Esophagus muscularis mucosa (tissue), 4 donors: Measurements from ENCODE around the gene PCDHGB5. TPM values are rescaled to one million over a fixed set of nuclear protein-coding genes. Genes with fewer than 3 reads are reported as not detected.
"Not testable (repeated sequence)": the region's sequence is repeated elsewhere in the genome, so short reads cannot be mapped to it uniquely, and the experiment has no call there.

Experiments used
- DNase-seq: peaks from one replicate; pipeline ENCODE4 v3.0.0-alpha.2; 2017; ENCODE audit errors: extremely low spot score
- H3K27ac ChIP-seq, 4 donors: fragments of 200-600 bp; sonication (generic); replicated peaks in 1 of 4; 1 replicate in 3 of 4; 2 replicates in 1 of 4; pipeline ENCODE4 v1.5.1; 2016 to 2019; ENCODE audit warnings: mild to moderate bottlenecking in 1 of 4
- H3K27me3 ChIP-seq, 4 donors: fragments of 200-600 bp; sonication (generic); one replicate each; pipeline versions ENCODE4 v1.5.1 to v1.6.0; 2016 to 2019
- H3K36me3 ChIP-seq, 4 donors: fragments of 200-600 bp; sonication (generic); one replicate each; pipeline ENCODE4 v1.5.1; 2016 to 2019
- H3K4me1 ChIP-seq, 4 donors: fragments of 200-600 bp; sonication (generic); one replicate each; pipeline ENCODE4 v1.5.1; 2016 to 2019
- H3K4me3 ChIP-seq, 4 donors: fragments of 200-600 bp; sonication (generic); 1 replicate in 2 of 4; 2 replicates in 2 of 4; pipeline ENCODE4 v1.5.1; 2016 to 2019; ENCODE audit warnings: mild to moderate bottlenecking in 4 of 4, moderate library complexity in 1 of 4
- H3K9me3 ChIP-seq, 4 donors: fragments of 200-600 bp; sonication (generic); 1 replicate in 3 of 4; 2 replicates in 1 of 4; pipeline ENCODE4 v1.5.1; 2016 to 2019
- CTCF ChIP-seq, 3 experiments: fragments of 200-600 bp in 2 of 3; fragments of 450-650 bp in 1 of 3; sonication (generic) in 2 of 3; IDR thresholded peaks; one replicate each; pipeline ENCODE4 v1.5.1; 2017 to 2019; ENCODE audit warnings: antibody characterized with exemption in 3 of 3, mild to moderate bottlenecking in 2 of 3, moderate library complexity in 1 of 3
- EP300 ChIP-seq: sonication (generic); formaldehyde crosslinking; IDR thresholded peaks from one replicate; pipeline ENCODE4 v1.6.1; 2017; ENCODE audit warnings: antibody characterized with exemption
- POLR2A ChIP-seq: fragments of 450-650 bp; IDR thresholded peaks from one replicate; pipeline ENCODE4 v1.6.1; 2017; ENCODE audit warnings: antibody characterized with exemption, moderate library complexity, mild to moderate bottlenecking, low read depth
- POLR2AphosphoS5 ChIP-seq, 2 donors: sonication (generic); formaldehyde crosslinking; IDR thresholded peaks; one replicate each; pipeline ENCODE4 v1.6.1; 2017; ENCODE audit warnings: antibody characterized with exemption in 2 of 2
- WGBS: methylation state at CpG from one replicate; pipeline ENCODE4 v1.1.5; 2018; 5-methylcytosine and 5-hydroxymethylcytosine counted together
- intact Hi-C: fragments of 100-400 bp; cut with DNase I; formaldehyde crosslinking; loops from one replicate; pipeline ENCODE4 v1.15.1; 2023
- total RNA-seq, 4 donors: library from RNA; depleted of rRNA; stranded (reverse); fragments of >200 nt; gene quantifications; one replicate each; pipeline versions ENCODE4 v1.1.0 to v1.2.1, GENCODE V29; 2016

PCDHGB5 gene
- total RNA-seq, 4 donors from 2014 or later: 4.8 to 10.0 (median 7.8) TPM

GRCh38 chr5:141388661-141389060, 9.1 kb upstream of the PCDHGB5 start:
- H3K4me3 ChIP-seq: no peak overlapping the region
- H3K36me3 ChIP-seq: peaks cover 0 to 18% (median 5%) of the 10 kb centered on the region in 4 donors
- no peak for TF ChIP-seq POLR2A
- no peak for TF ChIP-seq EP300
- no peak for TF ChIP-seq CTCF (IDR thresholded peaks at IDR 0.05)
- TF ChIP-seq POLR2AphosphoS5 (IDR thresholded peaks at IDR 0.05): no peak
- no peak overlapping the region for H3K27ac ChIP-seq
- H3K9me3 ChIP-seq: peaks cover 6 to 97% (median 97%) of the 10 kb centered on the region in 4 donors
- H3K27me3 ChIP-seq: peaks cover 0 to 17% (median 0%) of the 10 kb centered on the region in 4 donors
- no peak for DNase-seq
- WGBS: 44% methylated on average over 10 of the region's 10 CpGs
- H3K4me1 ChIP-seq: no peaks in the 10 kb centered on the region
- intact Hi-C loops: no loop called here

DNA sequence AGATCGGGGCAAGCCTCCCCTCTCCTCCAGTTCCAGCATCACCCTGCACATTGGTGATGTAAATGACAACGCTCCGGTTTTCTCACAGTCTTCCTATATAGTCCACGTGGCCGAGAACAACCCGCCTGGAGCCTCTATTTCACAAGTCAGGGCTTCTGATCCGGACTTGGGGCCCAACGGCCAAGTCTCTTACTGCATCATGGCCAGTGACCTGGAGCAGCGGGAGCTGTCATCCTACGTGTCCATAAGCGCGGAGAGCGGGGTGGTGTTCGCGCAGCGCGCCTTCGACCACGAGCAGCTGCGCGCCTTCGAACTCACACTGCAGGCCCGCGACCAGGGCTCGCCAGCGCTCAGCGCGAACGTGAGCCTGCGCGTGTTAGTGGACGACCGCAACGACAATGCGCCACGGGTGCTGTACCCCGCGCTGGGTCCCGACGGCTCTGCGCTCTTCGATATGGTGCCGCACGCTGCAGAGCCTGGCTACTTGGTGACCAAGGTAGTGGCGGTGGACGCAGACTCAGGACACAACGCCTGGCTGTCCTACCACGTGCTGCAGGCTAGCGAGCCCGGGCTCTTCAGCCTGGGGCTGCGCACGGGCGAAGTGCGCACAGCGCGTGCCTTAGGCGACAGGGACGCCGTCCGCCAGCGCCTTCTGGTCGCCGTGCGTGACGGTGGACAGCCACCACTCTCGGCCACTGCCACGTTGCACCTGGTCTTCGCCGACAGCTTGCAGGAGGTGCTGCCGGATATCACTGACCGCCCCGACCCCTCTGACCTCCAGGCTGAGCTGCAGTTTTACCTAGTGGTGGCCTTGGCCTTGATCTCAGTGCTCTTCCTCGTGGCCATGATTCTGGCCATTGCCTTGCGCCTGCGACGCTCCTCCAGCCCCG, 8.3 kb upstream of the PCDHGB5 start:
- WGBS: 41% methylated on average over 29 of the region's 77 CpGs
- H3K27me3 ChIP-seq: peaks cover 0 to 17% (median 0%) of the 10 kb centered on the region in 4 donors
- peak overlapping the region in 1 of 4 donors; percentile 6 for H3K4me3 ChIP-seq
- peaks cover 12 to 97% (median 97%) of the 10 kb centered on the region in 4 donors for H3K9me3 ChIP-seq
- intact Hi-C loops: no loop called here
- H3K4me1 ChIP-seq: no peaks in the 10 kb centered on the region
- no peak overlapping the region for H3K27ac ChIP-seq
- peaks cover 0 to 18% (median 5%) of the 10 kb centered on the region in 4 donors for H3K36me3 ChIP-seq
- TF ChIP-seq EP300: no peak
- DNase-seq: no peak

GRCh38 chr5:141392429-141393198, 5.1 kb upstream of the PCDHGB5 start, which contains the start of gene PCDHGA8:
TSS of gene PCDHGA8 (plus strand) at chr5:141392633. CDS start at chr5:141392814, 181 bp downstream.
- H3K9me3 ChIP-seq: peaks cover 12 to 97% (median 95%) of the 10 kb centered on the region in 4 donors
- H3K27ac ChIP-seq: no peak within 1 kb of the TSS
- peaks cover 0 to 12% (median 0%) of the 10 kb centered on the region in 4 donors for H3K27me3 ChIP-seq
- 27% methylated on average over 35 of the region's 38 CpGs for WGBS
- intact Hi-C loops: no loop called here
- peaks cover 0 to 12% (median 5%) of the 10 kb centered on the region in 4 donors for H3K36me3 ChIP-seq
- no peaks in the 10 kb centered on the region for H3K4me1 ChIP-seq
- no peak within 1 kb of the TSS for H3K4me3 ChIP-seq
- TF ChIP-seq CTCF (IDR thresholded peaks at IDR 0.05) (no peak), EP300 (no peak), POLR2AphosphoS5 (IDR thresholded peaks at IDR 0.05) (no peak), POLR2A (no peak)
- no peak for DNase-seq

- peaks cover 12 to 97% (median 95%) of the 10 kb centered on the region in 4 donors for H3K9me3 ChIP-seq
- no peak overlapping the region for H3K4me3 ChIP-seq
- H3K27me3 ChIP-seq: peaks cover 0 to 12% (median 0%) of the 10 kb centered on the region in 4 donors
- 43% methylated on average over 16 of the region's 21 CpGs for WGBS
- no peaks in the 10 kb centered on the region for H3K4me1 ChIP-seq
- peaks cover 0 to 12% (median 5%) of the 10 kb centered on the region in 4 donors for H3K36me3 ChIP-seq
- intact Hi-C loops: no loop called here
- TF ChIP-seq EP300 (no peak), POLR2A (no peak), CTCF (IDR thresholded peaks at IDR 0.05) (no peak), POLR2AphosphoS5 (IDR thresholded peaks at IDR 0.05) (no peak)
- no peak for DNase-seq
- no peak overlapping the region for H3K27ac ChIP-seq
Observed at GRCh38 chr5:141393267-141393666, 4.5 kb upstream of the PCDHGB5 start.

DNA sequence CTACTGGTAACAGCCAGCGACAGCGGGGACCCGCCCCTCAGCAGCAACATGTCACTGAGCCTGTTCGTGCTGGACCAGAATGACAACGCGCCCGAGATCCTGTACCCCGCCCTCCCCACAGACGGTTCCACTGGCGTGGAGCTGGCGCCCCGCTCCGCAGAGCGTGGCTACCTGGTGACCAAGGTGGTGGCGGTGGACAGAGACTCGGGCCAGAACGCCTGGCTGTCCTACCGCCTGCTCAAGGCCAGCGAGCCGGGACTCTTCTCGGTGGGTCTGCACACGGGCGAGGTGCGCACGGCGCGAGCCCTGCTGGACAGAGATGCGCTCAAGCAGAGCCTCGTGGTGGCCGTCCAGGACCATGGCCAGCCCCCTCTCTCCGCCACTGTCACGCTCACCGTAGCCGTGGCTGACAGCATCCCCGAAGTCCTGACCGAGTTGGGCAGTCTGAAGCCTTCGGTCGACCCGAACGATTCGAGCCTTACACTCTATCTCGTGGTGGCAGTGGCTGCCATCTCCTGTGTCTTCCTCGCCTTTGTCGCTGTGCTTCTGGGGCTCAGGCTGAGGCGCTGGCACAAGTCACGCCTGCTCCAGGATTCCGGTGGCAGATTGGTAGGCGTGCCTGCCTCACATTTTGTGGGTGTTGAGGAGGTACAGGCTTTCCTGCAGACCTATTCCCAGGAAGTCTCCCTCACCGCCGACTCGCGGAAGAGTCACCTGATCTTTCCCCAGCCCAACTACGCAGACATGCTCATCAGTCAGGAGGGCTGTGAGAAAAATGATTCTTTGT, 3.2 kb upstream of the PCDHGB5 start:
- intact Hi-C loops, H3K27me3 ChIP-seq, H3K27ac ChIP-seq, H3K4me1 ChIP-seq, DNase-seq, H3K4me3 ChIP-seq: not testable (repeated sequence)
- H3K36me3 ChIP-seq: peaks cover 0 to 12% (median 4%) of the 10 kb centered on the region in 4 donors
- peaks cover 24 to 97% (median 95%) of the 10 kb centered on the region in 4 donors for H3K9me3 ChIP-seq
- 28% methylated on average over 21 of the region's 53 CpGs for WGBS
